HFFc6 (cell line): ENCODE data around the gene BSN. TPM values are rescaled to one million over a fixed set of nuclear protein-coding genes. Genes with fewer than 3 reads are reported as not detected.

Experiments used
- DNase-seq: peaks from one replicate; pipeline ENCODE4 v3.0.0-alpha.2; 2018
- H3K27ac Mint-ChIP-seq: 2 replicates; pipeline ENCODE4 v1.8.0; 2020; ENCODE audit warnings: mild to moderate bottlenecking, mixed read lengths
- H3K27me3 Mint-ChIP-seq: 2 replicates; pipeline ENCODE4 v1.8.0; 2021; ENCODE audit warnings: mild to moderate bottlenecking, moderate library complexity, mixed read lengths; ENCODE audit not compliant: insufficient read depth
- H3K36me3 Mint-ChIP-seq: 2 replicates; pipeline ENCODE4 v1.8.0; 2021; ENCODE audit warnings: low read depth, mixed read lengths
- H3K4me1 Mint-ChIP-seq: 2 replicates; pipeline ENCODE4 v1.8.0; 2020; ENCODE audit warnings: low read depth, mixed read lengths
- H3K4me3 Mint-ChIP-seq: 2 replicates; pipeline ENCODE4 v1.8.0; 2020; ENCODE audit warnings: mild to moderate bottlenecking, moderate library complexity, mixed read lengths
- H3K9me3 Mint-ChIP-seq: 2 replicates; pipeline ENCODE4 v1.8.0; 2020; ENCODE audit warnings: mild to moderate bottlenecking, mixed read lengths
- total RNA-seq, 6 experiments: library from RNA; stranded (reverse); fragmentation: NEBNext Ultra II Directional; extraction: Animal tissue kit (Norgen Biotek cat#: 25700); gene quantifications; 2 replicates in 1 of 6; 3 replicates in 5 of 6; pipeline ENCODE4 v1.2.3, GENCODE V29; 2021
- TF ChIP-seq, protein P1 (sequence below): fragments of 200-600 bp; sonication (generic); IDR thresholded peaks from 2 replicates; pipeline ENCODE4 v1.5.0; 2021; ENCODE audit warnings: antibody characterized with exemption, mild to moderate bottlenecking

Gene BSN
- total RNA-seq, 6 experiments from 2014 or later, result 0.02 to 0.14 (median 0.06) TPM

DNA sequence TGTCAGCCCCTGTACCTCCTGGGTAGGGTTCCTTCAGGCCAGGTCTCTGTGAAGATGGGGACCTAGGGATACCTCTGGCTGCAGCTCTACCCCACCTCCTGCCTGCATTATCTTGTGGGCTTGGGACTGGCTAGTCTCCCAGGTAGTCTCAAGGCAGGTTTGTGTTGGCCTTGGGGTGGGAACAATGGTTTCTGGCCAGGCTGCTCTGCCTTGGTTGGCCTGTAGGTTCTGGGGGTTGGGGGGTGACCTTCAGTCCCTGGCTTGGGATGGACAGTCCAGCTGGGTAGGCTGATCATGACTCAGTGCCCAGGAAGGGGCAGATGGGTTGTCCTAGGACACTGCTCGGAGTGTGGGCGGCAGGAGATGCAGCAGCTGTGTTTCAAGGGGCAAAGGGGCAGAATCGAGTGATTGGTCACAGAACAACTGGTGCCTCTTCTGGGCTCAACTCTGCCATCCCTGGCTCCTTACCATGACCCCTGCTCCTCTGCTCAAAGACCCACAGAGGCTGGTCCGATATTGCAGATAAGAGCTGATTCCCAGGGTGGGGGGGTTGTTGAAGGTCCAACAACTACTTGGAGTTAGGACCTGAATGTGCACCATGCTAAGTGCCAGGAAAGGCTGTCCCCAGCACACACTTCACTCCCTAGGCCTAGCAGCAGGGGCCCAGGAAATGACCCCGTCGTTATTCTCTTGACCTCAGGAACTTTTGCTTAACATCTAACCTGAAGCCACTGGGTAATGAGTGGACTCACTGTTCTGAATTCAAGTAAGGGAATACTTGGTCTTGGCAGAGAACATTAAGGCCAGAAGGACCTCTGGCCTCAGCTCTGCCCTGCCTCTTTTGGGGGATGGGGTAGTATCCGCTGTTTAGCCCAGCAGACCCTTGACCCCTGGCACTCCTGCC lies 18.1 kb upstream of the BSN start:
- Mint-ChIP-seq H3K9me3 (no peaks in the 10 kb centered on the region), H3K4me1 (peaks cover 21% of the 10 kb centered on the region; the same call in 1 of the 2 replicates), H3K27ac (no peak overlapping the region), H3K4me3 (no peak overlapping the region), H3K36me3 (peaks cover 10% of the 10 kb centered on the region), H3K27me3 (no peaks in the 10 kb centered on the region)
- DNase-seq, result no peak
- TF ChIP-seq, protein P1, sequence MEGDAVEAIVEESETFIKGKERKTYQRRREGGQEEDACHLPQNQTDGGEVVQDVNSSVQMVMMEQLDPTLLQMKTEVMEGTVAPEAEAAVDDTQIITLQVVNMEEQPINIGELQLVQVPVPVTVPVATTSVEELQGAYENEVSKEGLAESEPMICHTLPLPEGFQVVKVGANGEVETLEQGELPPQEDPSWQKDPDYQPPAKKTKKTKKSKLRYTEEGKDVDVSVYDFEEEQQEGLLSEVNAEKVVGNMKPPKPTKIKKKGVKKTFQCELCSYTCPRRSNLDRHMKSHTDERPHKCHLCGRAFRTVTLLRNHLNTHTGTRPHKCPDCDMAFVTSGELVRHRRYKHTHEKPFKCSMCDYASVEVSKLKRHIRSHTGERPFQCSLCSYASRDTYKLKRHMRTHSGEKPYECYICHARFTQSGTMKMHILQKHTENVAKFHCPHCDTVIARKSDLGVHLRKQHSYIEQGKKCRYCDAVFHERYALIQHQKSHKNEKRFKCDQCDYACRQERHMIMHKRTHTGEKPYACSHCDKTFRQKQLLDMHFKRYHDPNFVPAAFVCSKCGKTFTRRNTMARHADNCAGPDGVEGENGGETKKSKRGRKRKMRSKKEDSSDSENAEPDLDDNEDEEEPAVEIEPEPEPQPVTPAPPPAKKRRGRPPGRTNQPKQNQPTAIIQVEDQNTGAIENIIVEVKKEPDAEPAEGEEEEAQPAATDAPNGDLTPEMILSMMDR, result no peak

DNA sequence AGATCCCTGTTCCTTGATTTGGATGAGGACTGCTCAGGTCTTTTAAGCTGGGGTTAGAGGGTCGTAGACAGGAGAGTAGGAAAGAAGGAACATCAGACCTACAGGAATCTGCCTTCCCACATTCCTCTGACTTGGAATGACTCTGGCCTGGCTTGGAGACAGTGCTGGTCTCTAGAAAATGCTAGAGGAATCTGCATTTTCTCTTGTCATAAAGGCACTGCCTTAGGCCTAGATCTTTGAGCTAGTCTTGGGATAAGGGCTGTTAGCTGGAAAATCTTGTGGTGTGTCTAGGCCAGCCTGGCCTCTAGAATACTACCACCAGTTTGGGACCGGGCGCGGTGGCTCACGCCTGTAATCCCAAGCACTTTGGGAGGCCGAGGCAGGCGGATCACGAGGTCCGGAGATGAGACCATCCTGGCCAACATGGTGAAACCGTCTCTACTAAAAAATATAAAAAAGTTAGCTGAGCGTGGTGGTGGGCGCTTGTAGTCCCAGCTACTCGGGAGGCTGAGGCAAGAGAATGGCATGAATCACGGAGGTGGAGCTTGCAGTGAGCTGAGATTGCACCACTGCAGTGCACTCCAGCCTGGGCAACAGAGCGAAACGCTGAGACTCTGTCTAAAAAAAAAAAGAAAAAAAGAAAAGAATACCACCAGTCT lies 17.3 kb upstream of the BSN start:
- Mint-ChIP-seq H3K9me3 (no peaks in the 10 kb centered on the region), H3K27ac (no peak overlapping the region), H3K4me3 (no peak overlapping the region), H3K36me3 (peaks cover 2% of the 10 kb centered on the region), H3K4me1 (peaks cover 21% of the 10 kb centered on the region; the same call in 1 of the 2 replicates), H3K27me3 (peaks cover under 1% of the 10 kb centered on the region; the same call in 1 of the 2 replicates)
- TF ChIP-seq, protein P1, result no peak
- DNase-seq, result no peak

DNA sequence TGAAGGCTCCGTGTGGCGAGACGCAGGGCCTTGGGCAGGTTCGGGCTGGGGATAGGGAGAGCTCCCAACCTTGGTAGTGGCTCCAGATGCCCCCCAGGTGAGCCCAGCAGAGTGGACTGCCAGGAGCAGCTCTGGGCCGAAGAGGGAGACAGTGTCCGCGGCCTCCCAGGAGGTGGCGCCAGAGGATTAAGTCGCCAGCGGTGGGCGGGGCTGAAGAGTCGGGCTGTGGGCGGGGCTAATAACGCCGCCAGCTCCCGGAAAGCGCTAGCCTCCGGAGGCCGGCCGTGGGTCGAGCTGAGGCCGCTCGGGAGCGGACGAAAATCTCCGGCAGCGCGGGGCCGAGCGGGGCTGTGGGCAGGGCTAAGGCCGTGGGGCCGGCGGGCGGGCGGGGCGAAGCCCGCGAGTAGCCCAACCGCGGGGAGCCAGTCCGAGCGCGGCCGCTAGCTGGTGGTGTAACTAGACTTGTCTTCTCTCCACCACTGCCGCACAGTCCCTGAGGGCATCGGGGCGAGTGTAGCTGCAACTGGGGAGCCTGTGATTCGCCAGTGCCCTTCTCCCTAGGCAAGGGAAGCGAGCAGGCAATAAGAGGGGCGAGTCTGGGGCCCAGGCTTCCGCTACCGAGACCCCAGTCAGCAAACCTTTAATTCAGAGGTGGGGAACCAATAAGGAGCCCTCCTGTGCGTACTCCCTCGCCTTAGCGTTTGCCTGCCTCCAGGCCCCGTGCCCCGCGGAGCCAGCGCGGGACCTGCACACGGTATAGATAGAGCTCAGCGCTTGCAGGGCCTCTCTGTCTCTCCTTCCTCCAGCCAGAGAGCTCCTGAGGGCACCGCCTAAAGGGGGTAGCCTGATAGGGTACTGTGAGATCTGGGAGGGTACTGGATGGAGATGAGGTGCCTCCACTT lies 14.4 kb upstream of the BSN start:
- H3K27ac Mint-ChIP-seq, result 0 out of 2 replicates have a peak overlapping the region, but pooled peaks have one; percentile 40
- H3K4me1 Mint-ChIP-seq, result peaks cover 21% of the 10 kb centered on the region; the same call in 1 of the 2 replicates
- TF ChIP-seq, protein P1, result peak; percentile 92
- no peaks in the 10 kb centered on the region for H3K36me3 Mint-ChIP-seq
- H3K4me3 Mint-ChIP-seq, result peak overlapping the region; percentile 81
- H3K27me3 Mint-ChIP-seq, result peaks cover 21% of the 10 kb centered on the region
- peak; percentile 92 for DNase-seq
- no peaks in the 10 kb centered on the region for H3K9me3 Mint-ChIP-seq

DNA sequence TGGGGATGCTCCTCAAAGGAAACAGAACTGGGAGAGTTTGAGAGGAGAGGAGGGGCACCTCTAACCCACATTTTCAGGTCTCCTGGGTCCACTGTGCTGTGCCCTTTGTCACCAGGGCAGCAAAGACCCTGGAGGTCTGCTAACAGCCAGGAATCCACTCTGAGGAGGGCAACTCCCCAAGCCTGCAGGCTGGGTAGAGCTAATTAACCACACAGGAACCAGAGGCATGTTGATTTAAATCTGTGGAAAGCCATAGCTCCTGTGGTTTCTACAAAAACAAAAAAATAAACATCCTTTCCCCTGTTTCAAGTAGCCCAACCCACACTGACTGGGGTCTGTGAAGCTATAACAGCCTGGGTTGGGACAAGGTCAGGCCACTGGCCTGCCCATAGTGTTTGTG lies 2.2 kb upstream of the BSN start:
- H3K9me3 Mint-ChIP-seq, result no peaks in the 10 kb centered on the region
- peaks cover 12% of the 10 kb centered on the region for H3K4me1 Mint-ChIP-seq
- TF ChIP-seq, protein P1, result no peak
- no peak overlapping the region for H3K4me3 Mint-ChIP-seq
- no peak for DNase-seq
- peaks cover 34% of the 10 kb centered on the region for H3K27me3 Mint-ChIP-seq
- H3K27ac Mint-ChIP-seq, result no peak overlapping the region
- no peaks in the 10 kb centered on the region for H3K36me3 Mint-ChIP-seq

- no peaks in the 10 kb centered on the region for H3K9me3 Mint-ChIP-seq
- TF ChIP-seq, protein P1, result no peak
- H3K36me3 Mint-ChIP-seq, result no peaks in the 10 kb centered on the region
- H3K4me1 Mint-ChIP-seq, result peaks cover 12% of the 10 kb centered on the region
- peak; percentile 32 for DNase-seq
- H3K27ac Mint-ChIP-seq, result peak overlapping the region; percentile 71; the same call in 1 of the 2 replicates
- peak overlapping the region; percentile 89 for H3K4me3 Mint-ChIP-seq
- H3K27me3 Mint-ChIP-seq, result peaks cover 29% of the 10 kb centered on the region
Measured at GRCh38 chr3:49553324-49553691, 969 bp upstream of the BSN start.
